ENCODE measurements around the gene ZIC2. TPM values are rescaled to one million over a fixed set of nuclear protein-coding genes. Genes with fewer than 3 reads are reported as not detected.
"Not testable (repeated sequence)": the region's sequence is repeated elsewhere in the genome, so short reads cannot be mapped to it uniquely, and the experiment has no call there.

ZIC2 gene
- total and polyA plus RNA-seq, 2 experiments from 2014 or later: not detected

DNA sequence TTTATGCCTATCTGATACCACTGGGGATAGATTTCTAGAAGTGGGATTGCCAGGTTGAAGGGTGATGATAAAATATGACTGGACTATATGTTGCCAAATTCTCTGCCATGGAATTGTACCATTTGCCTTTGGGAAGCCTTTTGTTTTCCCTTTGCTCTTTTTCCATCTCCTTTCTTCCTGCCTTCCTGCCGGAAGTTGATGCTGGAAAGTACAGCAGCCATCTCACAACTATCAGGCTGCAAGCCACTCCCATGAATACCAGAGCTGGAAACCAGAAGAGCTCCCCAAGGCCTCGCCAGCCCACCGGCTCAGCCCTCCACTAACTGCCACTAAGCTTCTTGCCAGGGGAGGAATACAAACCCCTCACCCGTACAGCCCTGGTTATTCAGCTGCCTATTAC is 39.7 kb upstream of the ZIC2 start:
- in situ Hi-C loops (cut with MboI): no loop called here
- TF ChIP-seq EZH2 (IDR thresholded peaks at IDR 0.05; ENCODE audit: insufficient read depth, poor library complexity, severe bottlenecking) (no peak), EZH2phosphoT487 (IDR thresholded peaks at IDR 0.05; ENCODE audit: insufficient read depth, low read depth) (no peak)
- H3K9me2 ChIP-seq (ENCODE audit: insufficient read depth): no peaks in the 10 kb centered on the region
- no peak for DNase-seq
- H3K9ac ChIP-seq: no peak overlapping the region
- H3K27ac ChIP-seq: no peak overlapping the region
- H3K4me2 ChIP-seq (ENCODE audit: unreplicated experiment): no peak overlapping the region
- no peaks in the 10 kb centered on the region for H3F3A ChIP-seq (ENCODE audit: insufficient read depth)
- H3K27me3 ChIP-seq (replicated peaks; ENCODE audit: insufficient read depth): peaks cover 15% of the 10 kb centered on the region
- H3K9me3 ChIP-seq (ENCODE audit: low read depth): no peaks in the 10 kb centered on the region
- no peak overlapping the region for H2AFZ ChIP-seq
- 65 to 72% methylated on average over 4 of the region's 4 CpGs for WGBS, 2 experiments (ENCODE audit: low coverage in 1 of 2, low lambda C conversion rate in 2 of 2, missing lambda C conversion rate in 2 of 2)
- H3K4me1 ChIP-seq (ENCODE audit: insufficient read depth): no peaks in the 10 kb centered on the region
- H3K79me2 ChIP-seq (ENCODE audit: insufficient read depth): no peaks in the 10 kb centered on the region
- H4K20me1 ChIP-seq (ENCODE audit: insufficient read depth): no peaks in the 10 kb centered on the region
- H3K36me3 ChIP-seq (ENCODE audit: low read depth): no peaks in the 10 kb centered on the region
- H3K4me3 ChIP-seq: no peak overlapping the region

DNA sequence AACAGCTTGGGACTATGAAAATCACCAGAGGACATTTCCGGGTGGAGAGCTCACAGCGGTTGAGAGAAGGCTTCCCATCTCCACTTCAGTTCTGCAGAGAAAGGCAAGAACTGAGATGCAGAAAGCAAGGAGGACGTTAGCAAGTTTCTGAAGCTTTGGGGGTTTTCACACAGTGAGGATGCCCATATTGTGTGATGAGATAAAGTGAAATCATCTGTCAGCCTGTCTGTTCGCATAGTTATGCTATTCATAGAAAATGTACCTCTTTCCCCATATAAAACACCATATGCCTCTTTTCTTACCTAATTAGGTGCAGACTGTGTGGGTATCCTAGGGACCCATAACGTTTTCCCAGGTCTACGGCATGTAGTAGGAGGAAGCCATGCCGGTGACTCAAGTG is 37.5 kb upstream of the ZIC2 start:
- in situ Hi-C loops (cut with MboI): no loop called here
- H3K79me2 ChIP-seq (ENCODE audit: insufficient read depth): no peaks in the 10 kb centered on the region
- 8 to 11% methylated on average over 7 of the region's 7 CpGs for WGBS, 2 experiments (ENCODE audit: low coverage in 1 of 2, low lambda C conversion rate in 2 of 2, missing lambda C conversion rate in 2 of 2)
- no peak overlapping the region for H2AFZ ChIP-seq
- no peaks in the 10 kb centered on the region for H3F3A ChIP-seq (ENCODE audit: insufficient read depth)
- no peak overlapping the region for H3K9ac ChIP-seq
- no peaks in the 10 kb centered on the region for H4K20me1 ChIP-seq (ENCODE audit: insufficient read depth)
- no peaks in the 10 kb centered on the region for H3K36me3 ChIP-seq (ENCODE audit: low read depth)
- no peaks in the 10 kb centered on the region for H3K4me1 ChIP-seq (ENCODE audit: insufficient read depth)
- no peak overlapping the region for H3K27ac ChIP-seq
- H3K4me2 ChIP-seq (ENCODE audit: unreplicated experiment): no peak overlapping the region
- DNase-seq: no peak
- TF ChIP-seq EZH2phosphoT487 (IDR thresholded peaks at IDR 0.05; ENCODE audit: insufficient read depth, low read depth) (no peak), EZH2 (IDR thresholded peaks at IDR 0.05; ENCODE audit: insufficient read depth, poor library complexity, severe bottlenecking) (no peak)
- H3K9me3 ChIP-seq (ENCODE audit: low read depth): no peaks in the 10 kb centered on the region
- no peaks in the 10 kb centered on the region for H3K9me2 ChIP-seq (ENCODE audit: insufficient read depth)
- peaks cover 26% of the 10 kb centered on the region for H3K27me3 ChIP-seq (replicated peaks; ENCODE audit: insufficient read depth)
- H3K4me3 ChIP-seq: no peak overlapping the region

DNA sequence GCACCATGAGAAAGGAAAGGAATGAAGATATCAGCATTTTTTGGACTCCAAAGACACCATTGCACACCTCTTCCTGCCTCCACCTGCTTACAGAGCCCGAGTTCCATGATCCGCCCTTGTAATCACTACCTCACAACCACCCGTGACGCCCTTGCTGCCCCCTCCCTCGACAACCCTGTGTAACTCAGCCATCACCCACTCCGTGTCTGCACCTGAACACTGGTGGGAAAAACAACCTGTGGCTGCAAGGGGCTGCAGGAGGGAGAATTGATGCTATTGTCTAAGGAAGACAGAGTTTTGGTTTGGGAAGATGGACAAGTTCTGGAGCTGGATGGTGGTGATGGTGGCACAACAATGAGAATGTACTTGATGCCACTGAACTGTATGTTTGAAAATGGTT is 37.0 kb upstream of the ZIC2 start:
- no peak overlapping the region for H3K9ac ChIP-seq
- no peaks in the 10 kb centered on the region for H3K79me2 ChIP-seq (ENCODE audit: insufficient read depth)
- 38 to 43% methylated on average over 6 of the region's 6 CpGs for WGBS, 2 experiments (ENCODE audit: low coverage in 1 of 2, low lambda C conversion rate in 2 of 2, missing lambda C conversion rate in 2 of 2)
- no peak for TF ChIP-seq EZH2phosphoT487 (IDR thresholded peaks at IDR 0.05; ENCODE audit: insufficient read depth, low read depth)
- no peak for TF ChIP-seq EZH2 (IDR thresholded peaks at IDR 0.05; ENCODE audit: insufficient read depth, poor library complexity, severe bottlenecking)
- H3K9me3 ChIP-seq (ENCODE audit: low read depth): no peaks in the 10 kb centered on the region
- H3K4me2 ChIP-seq (ENCODE audit: unreplicated experiment): no peak overlapping the region
- H3K4me3 ChIP-seq: no peak overlapping the region
- H3K4me1 ChIP-seq (ENCODE audit: insufficient read depth): no peaks in the 10 kb centered on the region
- no peak overlapping the region for H2AFZ ChIP-seq
- H3F3A ChIP-seq (ENCODE audit: insufficient read depth): no peaks in the 10 kb centered on the region
- no peaks in the 10 kb centered on the region for H4K20me1 ChIP-seq (ENCODE audit: insufficient read depth)
- no peak for DNase-seq
- in situ Hi-C loops (cut with MboI): no loop called here
- no peaks in the 10 kb centered on the region for H3K36me3 ChIP-seq (ENCODE audit: low read depth)
- peaks cover 31% of the 10 kb centered on the region for H3K27me3 ChIP-seq (replicated peaks; ENCODE audit: insufficient read depth)
- H3K27ac ChIP-seq: no peak overlapping the region
- no peaks in the 10 kb centered on the region for H3K9me2 ChIP-seq (ENCODE audit: insufficient read depth)

DNA sequence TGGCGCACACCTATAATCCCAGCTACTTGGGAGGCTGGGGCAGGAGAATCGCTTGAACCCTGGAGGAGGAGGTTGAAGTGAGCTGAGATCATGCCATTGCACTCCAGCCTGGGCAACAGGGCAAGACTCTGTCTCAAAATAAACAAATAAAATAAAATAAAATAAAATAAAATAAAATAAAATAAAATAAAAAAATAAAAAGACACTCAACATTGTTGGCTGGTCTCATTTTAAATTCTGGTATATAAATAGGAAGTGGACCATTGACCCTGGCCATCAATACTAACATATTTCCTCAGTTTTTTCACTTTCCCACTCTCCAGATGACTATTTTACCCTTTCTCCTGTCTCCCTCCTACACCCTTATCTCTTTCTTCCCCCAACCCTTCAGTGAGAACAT is 36.1 kb upstream of the ZIC2 start:
- H2AFZ ChIP-seq; H3K9me3 ChIP-seq (ENCODE audit: low read depth); H3K36me3 ChIP-seq (ENCODE audit: low read depth); H3F3A ChIP-seq (ENCODE audit: insufficient read depth); H3K4me3 ChIP-seq; H3K4me1 ChIP-seq (ENCODE audit: insufficient read depth); in situ Hi-C loops (cut with MboI); DNase-seq; H3K4me2 ChIP-seq (ENCODE audit: unreplicated experiment); H3K27ac ChIP-seq; H3K9me2 ChIP-seq (ENCODE audit: insufficient read depth); H4K20me1 ChIP-seq (ENCODE audit: insufficient read depth); H3K79me2 ChIP-seq (ENCODE audit: insufficient read depth); H3K9ac ChIP-seq: not testable (repeated sequence)
- H3K27me3 ChIP-seq (replicated peaks; ENCODE audit: insufficient read depth): peaks cover 40% of the 10 kb centered on the region
- 69 to 76% methylated on average over 2 of the region's 2 CpGs for WGBS, 2 experiments (ENCODE audit: low coverage in 1 of 2, low lambda C conversion rate in 2 of 2, missing lambda C conversion rate in 2 of 2)

DNA sequence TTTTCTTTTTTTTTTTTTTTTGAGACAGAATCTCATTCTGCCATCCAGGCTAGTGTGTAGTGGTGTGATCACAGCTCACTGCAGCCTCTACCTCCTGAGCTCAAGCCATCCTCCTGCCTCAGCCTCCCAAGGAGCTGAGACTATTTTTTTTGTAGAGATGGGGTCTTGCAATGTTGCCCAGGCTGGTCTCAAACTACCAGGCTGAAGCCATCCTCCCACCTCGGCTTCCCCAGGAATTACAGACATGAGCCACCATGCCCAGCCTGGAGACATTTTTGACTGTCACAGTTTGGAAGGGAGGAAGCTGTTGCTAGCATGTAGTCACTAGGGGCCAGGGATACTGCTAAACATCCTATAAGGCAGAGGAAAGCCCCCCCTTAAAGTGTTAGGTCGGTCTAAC is 33.9 kb upstream of the ZIC2 start:
- no peaks in the 10 kb centered on the region for H4K20me1 ChIP-seq (ENCODE audit: insufficient read depth)
- H3K4me1 ChIP-seq (ENCODE audit: insufficient read depth): no peaks in the 10 kb centered on the region
- no peak overlapping the region for H3K4me2 ChIP-seq (ENCODE audit: unreplicated experiment)
- no peaks in the 10 kb centered on the region for H3K9me3 ChIP-seq (ENCODE audit: low read depth)
- no peaks in the 10 kb centered on the region for H3K79me2 ChIP-seq (ENCODE audit: insufficient read depth)
- no peak for DNase-seq
- H3K36me3 ChIP-seq (ENCODE audit: low read depth): no peaks in the 10 kb centered on the region
- no peak overlapping the region for H3K27ac ChIP-seq
- H3K9ac ChIP-seq: no peak overlapping the region
- H3F3A ChIP-seq (ENCODE audit: insufficient read depth): no peaks in the 10 kb centered on the region
- H3K9me2 ChIP-seq (ENCODE audit: insufficient read depth): no peaks in the 10 kb centered on the region
- peaks cover 55% of the 10 kb centered on the region for H3K27me3 ChIP-seq (replicated peaks; ENCODE audit: insufficient read depth)
- WGBS, 2 experiments (ENCODE audit: low coverage in 1 of 2, low lambda C conversion rate in 2 of 2, missing lambda C conversion rate in 2 of 2): 26 to 41% methylated on average over 2 of the region's 2 CpGs
- H2AFZ ChIP-seq: no peak overlapping the region
- no peak overlapping the region for H3K4me3 ChIP-seq
- in situ Hi-C loops (cut with MboI): no loop called here
- TF ChIP-seq EZH2 (IDR thresholded peaks at IDR 0.05; ENCODE audit: insufficient read depth, poor library complexity, severe bottlenecking): no peak
- TF ChIP-seq EZH2phosphoT487 (IDR thresholded peaks at IDR 0.05; ENCODE audit: insufficient read depth, low read depth): no peak
